ENCODE results near the gene CCDC112.
A peak's percentile ranks its signal among the peaks of the same experiment; 100 is the strongest.
"Not testable (repeated sequence)": the region's sequence is repeated elsewhere in the genome, so short reads cannot be mapped to it uniquely, and the experiment has no call there.

The CCDC112 gene

GRCh38 chr5:115296124-115297022, at the start of gene CCDC112:
TSS of gene CCDC112 (minus strand) at chr5:115296654. CDS start at chr5:115296543, 111 bp downstream.
- peak; percentile 72 to 86 for DNase-seq

- DNase-seq, result no peak
Measured at GRCh38 chr5:115345344-115345743, 48.9 kb upstream of the CCDC112 start.

DNA sequence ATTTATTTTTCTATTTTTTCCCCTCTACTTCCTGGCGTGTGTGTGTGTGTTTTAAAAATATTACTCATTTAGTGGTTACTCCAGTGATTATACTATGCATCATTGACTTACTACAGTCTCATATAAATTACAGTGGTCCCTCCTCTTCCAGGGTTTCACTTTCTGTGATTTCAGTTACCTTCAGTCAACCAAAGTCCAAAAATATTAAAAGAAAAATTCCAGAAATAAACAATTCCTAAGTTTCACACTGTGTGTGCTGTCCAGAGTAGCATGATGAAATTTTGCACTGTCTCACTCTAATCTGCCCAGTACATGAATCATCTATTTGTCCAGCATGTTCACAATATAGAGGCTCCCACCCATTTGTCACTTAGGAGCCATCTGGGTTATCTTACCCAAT, 47.4 kb upstream of the CCDC112 start:
- no peak for DNase-seq

GRCh38 chr5:115342590-115343377, 46.3 kb upstream of the CCDC112 start:
- no peak for DNase-seq

DNA sequence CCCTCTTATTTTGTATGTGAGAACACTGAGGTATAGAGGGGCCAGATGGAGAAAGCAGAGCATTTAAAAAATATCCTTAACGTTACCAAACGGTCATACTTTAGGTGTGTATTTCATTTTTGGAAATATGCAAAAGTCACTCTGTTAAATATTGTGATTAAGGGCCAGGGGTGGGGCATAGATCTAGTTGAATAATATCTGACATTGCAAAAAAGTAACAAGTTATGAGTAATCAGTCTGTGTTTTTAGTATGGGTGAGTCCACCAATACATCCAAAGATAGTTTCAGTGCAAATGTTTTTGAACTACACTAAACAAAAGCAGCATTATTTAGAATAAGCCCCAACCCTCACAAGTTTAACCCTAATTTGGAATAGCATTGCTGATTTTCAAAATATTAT, 45.3 kb upstream of the CCDC112 start:
- no peak for DNase-seq

- no peak for DNase-seq
Measured at GRCh38 chr5:115338851-115339250, 42.4 kb upstream of the CCDC112 start.

DNA sequence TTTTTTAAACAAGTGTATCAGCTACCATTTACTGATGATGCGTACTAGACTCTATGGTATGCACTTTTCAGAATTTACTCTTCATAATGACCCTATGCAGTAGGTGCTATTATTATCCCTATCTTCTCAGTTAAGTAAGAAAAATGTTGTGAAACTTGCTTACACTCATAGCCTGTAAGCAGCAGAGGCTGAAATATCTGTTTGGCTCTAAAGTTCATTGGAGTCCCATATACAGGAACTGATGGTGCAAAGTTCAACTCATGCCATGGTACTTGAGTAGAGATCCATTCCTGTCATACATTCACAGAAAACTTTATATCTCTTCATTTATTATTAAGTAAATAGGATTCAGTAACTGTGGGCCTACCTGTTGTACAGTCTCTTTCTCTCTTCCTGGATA, 41.4 kb upstream of the CCDC112 start:
- DNase-seq, result no peak

DNA sequence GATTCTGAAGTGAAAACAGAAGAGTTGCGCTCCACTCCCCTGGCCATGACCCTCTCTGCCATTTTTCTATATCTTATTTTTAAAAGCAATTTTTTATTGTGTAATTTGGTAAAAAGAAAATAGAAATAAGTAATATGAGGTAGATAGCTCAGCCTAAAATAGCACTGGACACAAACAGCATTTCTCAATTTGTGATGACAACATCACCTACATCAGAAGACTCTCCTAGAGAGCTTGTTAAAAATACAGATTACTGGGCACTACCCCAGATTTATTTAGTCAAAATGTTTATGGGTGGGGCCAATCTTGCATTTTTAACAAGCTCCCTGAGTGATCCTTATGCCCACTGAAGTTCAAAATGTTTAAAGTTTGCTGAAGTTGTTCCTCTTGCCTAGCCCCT, 40.5 kb upstream of the CCDC112 start:
- no peak for DNase-seq

DNA sequence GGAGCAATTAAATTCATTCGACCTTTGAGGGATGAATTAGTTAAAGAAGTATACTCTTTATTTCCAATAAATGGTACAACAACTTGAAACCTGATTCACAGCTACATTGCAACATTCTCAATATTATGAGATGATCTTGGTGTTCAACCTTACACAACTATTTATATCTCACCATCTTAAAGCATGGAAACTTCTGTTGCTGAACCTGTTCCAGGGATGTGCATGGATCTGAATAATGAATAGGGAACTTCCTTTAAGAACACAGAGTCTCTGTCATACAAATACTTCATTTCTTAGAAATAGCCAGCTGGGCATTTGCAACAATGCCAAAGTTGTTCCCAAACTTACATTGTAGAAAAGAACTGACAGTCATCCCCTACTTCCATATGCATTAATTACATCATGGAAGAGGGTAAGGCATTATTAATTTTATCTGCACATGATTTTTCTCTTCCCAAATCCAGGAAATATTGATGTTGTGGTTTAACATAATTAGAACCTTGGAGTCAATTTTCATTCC, 39.8 kb upstream of the CCDC112 start:
- no peak for DNase-seq

GRCh38 chr5:115335301-115335700, 38.8 kb upstream of the CCDC112 start:
- no peak for DNase-seq

GRCh38 chr5:115333164-115333563, 36.7 kb upstream of the CCDC112 start:
- DNase-seq, result no peak

DNA sequence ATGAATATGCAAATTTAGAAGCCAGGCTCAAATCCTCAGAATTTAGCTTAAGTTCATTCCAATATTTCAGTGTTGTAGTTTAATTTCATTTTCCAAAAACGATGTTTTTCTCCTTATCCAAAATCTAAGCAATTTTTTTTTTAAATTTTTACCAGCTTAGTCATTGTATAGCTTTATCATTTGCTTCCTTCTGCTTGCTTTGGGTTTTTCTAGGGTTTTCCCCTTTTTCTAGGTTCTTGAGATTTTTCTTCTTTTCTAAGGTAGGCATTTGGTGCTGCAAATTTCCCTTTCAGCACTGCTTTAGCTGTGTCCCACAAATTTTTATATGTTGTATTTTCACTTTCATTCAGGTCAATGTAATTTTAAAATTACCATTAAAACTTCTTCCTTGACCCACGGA, 34.4 kb upstream of the CCDC112 start:
- no peak for DNase-seq

DNA sequence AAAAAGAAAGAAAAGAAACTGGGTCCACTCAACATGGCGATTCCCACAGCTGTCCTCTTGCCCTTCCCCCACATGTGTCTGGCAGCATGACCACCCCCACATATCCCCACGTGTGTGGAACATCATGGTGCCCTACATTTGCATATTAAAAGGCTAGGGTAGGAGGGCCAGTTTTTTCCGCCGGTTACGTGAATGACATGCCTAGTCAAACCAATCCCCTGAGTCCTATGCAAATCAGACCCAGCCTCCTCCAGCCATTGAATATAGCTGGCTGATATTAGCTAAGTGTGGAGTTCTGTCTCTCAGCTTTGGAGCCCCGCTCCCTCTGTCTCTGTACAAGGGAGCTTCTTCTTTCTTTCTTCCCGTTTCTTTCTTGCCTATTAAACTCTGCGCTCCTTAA, 33.0 kb upstream of the CCDC112 start:
- no peak for DNase-seq

DNA sequence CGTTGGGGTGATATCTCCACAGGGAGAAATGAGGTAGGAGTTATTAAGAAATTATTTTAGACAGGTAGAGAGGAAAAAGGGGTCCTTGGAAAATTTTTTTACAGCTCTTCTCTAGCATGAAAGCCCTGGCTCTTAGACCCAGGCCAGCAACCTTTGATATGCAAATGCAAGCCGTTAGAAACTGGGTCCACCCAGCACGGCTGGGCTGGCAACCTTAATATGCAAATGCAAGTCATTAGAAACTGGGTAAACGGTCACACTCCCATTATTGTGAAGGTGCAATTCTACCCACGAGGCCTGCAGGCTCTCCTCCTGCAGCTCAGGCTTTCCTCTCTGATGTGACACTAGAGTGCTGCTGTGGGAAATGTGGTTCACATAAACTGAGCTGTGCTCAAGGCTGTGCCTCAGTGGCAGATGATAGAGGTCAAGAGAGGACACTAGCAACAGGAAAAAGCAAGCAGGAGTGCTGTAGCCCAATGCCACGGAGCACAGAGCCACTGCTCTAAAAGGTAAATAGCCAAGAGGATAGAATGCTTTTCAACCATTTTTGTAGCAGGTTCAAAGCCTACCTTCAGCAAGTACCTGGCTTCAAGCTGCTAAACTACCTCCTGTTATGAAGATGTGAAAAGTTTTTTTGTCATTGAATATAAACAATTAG, 32.3 kb upstream of the CCDC112 start:
- not testable (repeated sequence) for DNase-seq

GRCh38 chr5:115325296-115325959, 29.0 kb upstream of the CCDC112 start:
- DNase-seq, result no peak

GRCh38 chr5:115324021-115324420, 27.6 kb upstream of the CCDC112 start:
- DNase-seq, result no peak

DNA sequence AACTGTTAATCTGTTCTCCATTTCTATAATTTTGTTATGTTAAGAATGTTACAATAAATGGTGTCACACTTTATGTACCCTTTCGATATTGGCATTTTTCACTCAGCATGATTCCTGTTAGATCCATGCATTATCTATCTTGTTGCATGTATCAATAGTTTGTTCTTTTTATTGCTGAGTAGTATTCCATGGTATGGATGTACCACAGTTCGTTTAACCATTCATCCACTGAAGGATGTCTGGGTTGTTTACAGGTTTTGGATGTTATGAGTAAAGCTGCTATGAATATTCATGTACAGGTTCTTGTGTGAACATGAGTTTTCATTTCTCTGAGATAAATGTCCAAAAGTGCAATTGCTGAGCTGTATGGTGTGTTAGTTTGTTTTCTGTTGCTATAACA, 26.3 kb upstream of the CCDC112 start:
- DNase-seq, result no peak

GRCh38 chr5:115321309-115321708, 24.9 kb upstream of the CCDC112 start:
- DNase-seq, result no peak

DNA sequence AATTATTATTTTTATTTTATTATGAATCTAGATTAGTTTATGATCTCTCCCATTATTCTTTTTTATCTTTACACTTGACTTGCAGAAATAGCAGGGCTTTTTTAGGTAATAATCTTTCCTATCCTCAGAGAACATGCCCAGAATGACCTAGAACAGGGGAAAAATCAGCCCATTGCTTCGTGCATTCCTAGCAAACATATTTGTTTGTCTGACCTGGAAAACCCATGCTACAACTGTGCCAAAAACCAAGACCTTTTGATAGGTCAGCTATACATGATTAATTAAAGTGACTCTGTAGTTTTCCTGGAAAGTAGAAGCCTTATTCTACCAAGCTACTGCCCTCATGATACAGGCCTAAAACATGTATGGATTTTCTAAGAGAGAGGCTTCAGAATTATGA, 24.1 kb upstream of the CCDC112 start:
- no peak for DNase-seq

DNA sequence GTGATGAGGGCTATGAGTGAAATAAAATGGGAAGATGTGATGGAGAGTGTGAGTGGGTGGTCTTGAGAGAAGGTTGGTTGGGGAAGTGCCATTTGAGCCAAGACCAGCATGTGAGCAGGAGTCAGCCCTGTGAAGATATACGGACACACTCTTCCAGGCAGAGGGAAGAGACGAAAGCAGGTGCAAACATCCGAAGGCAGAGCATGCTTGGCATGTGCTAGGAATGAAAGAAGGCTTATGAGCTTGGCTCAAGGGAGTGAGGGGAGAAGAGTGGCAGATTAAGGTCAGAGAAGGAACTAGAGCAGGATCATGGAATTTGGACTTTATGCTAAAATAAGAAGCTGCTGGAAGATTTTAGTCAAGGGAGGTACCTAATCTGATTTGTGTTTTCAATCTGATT, 23.6 kb upstream of the CCDC112 start:
- no peak for DNase-seq

- no peak for DNase-seq
Measured at GRCh38 chr5:115319007-115319406, 22.6 kb upstream of the CCDC112 start.

- DNase-seq, result no peak
Measured at GRCh38 chr5:115317736-115318135, 21.3 kb upstream of the CCDC112 start.

DNA sequence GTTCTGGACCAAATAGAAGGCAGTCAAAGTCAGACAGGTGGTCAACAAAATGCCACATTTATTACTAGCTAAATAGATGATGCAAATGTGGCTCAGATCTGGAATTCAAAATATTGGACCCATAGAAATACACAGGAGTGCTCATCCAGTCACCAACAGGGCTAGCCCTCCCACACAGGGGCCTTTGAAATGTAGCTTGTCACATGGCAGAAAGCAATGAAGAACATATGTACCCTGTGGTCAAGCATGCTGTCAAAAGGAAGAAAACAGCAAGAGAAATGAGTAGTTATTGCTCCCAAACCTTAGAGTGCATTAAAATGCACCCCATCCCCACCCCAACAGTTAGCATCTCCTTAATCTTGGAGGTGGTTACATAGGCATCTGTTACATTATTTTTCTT, 20.9 kb upstream of the CCDC112 start:
- DNase-seq, result no peak
